ENCODE measurements around the gene SERP2. TPM values are rescaled to one million over a fixed set of nuclear protein-coding genes. Genes with fewer than 3 reads are reported as not detected.
A peak's percentile ranks its signal among the peaks of the same experiment; 100 is the strongest.

Gene SERP2
- total RNA-seq, 1 experiment from 2014 or later, result not detected

GRCh38 chr13:44388427-44389059 is 14.9 kb downstream of the SERP2 start:
- Mint-ChIP-seq H3K27ac (ENCODE audit: unreplicated experiment) (peak overlapping the region; percentile 76), H3K4me3 (ENCODE audit: unreplicated experiment) (no peak overlapping the region), H3K4me1 (ENCODE audit: low read depth, unreplicated experiment) (peaks cover 51% of the 10 kb centered on the region), H3K27me3 (ENCODE audit: insufficient read depth, unreplicated experiment) (no peaks in the 10 kb centered on the region), H3K9me3 (ENCODE audit: unreplicated experiment) (no peaks in the 10 kb centered on the region), H3K36me3 (ENCODE audit: insufficient read depth, unreplicated experiment) (peaks cover 6% of the 10 kb centered on the region)
- Histone ChIP-seq H3K36me3 (ENCODE audit: control insufficient read depth, insufficient read depth, low read length) (no peaks in the 10 kb centered on the region), H3K9me3 (no peaks in the 10 kb centered on the region), H3K4me1 (peaks cover 56% of the 10 kb centered on the region), H3K27me3 (replicated peaks; ENCODE audit: control insufficient read depth, insufficient read depth, low read length) (no peaks in the 10 kb centered on the region), H3K4me3 (ENCODE audit: low read depth, low read length) (no peak overlapping the region)
- DNase-seq, result peak; percentile 51 to 68
- POLR2A ChIA-PET, result no interaction called here
- CTCF ChIA-PET, result no interaction called here
- no TSS peak for BruUV-seq (replicated peaks)
- intact Hi-C loops (cut with micrococcal nuclease; ENCODE audit: unreplicated experiment), result loop anchor here (5.0 kb wide), 1 partner anchor 246 kb away; no protein-coding TSS in a partner anchor
- no peak for TF ChIP-seq CTCF (IDR thresholded peaks at IDR 0.05; ENCODE audit: insufficient read depth in 1 of 2, low read depth in 1 of 2, low read length in 1 of 2, severe bottlenecking in 1 of 2, unreplicated experiment in 1 of 2)

- TF ChIP-seq CTCF (IDR thresholded peaks at IDR 0.05; ENCODE audit: insufficient read depth in 1 of 2, low read depth in 1 of 2, low read length in 1 of 2, severe bottlenecking in 1 of 2, unreplicated experiment in 1 of 2), result no peak
- POLR2A ChIA-PET, result interaction anchor here (0.6 kb wide), 1 partner anchor 9 kb away, joined by 3 read pairs; no protein-coding TSS in a partner anchor
- Histone ChIP-seq H3K36me3 (ENCODE audit: control insufficient read depth, insufficient read depth, low read length) (no peaks in the 10 kb centered on the region), H3K4me1 (peaks cover 56% of the 10 kb centered on the region), H3K9me3 (no peaks in the 10 kb centered on the region), H3K27me3 (replicated peaks; ENCODE audit: control insufficient read depth, insufficient read depth, low read length) (no peaks in the 10 kb centered on the region), H3K4me3 (ENCODE audit: low read depth, low read length) (no peak overlapping the region)
- Mint-ChIP-seq H3K36me3 (ENCODE audit: insufficient read depth, unreplicated experiment) (peaks cover 5% of the 10 kb centered on the region), H3K9me3 (ENCODE audit: unreplicated experiment) (no peaks in the 10 kb centered on the region), H3K4me1 (ENCODE audit: low read depth, unreplicated experiment) (peaks cover 48% of the 10 kb centered on the region), H3K27ac (ENCODE audit: unreplicated experiment) (peak overlapping the region; percentile 76), H3K27me3 (ENCODE audit: insufficient read depth, unreplicated experiment) (no peaks in the 10 kb centered on the region), H3K4me3 (ENCODE audit: unreplicated experiment) (no peak overlapping the region)
- BruUV-seq (replicated peaks), result no TSS peak
- no peak for DNase-seq
- intact Hi-C loops (cut with micrococcal nuclease; ENCODE audit: unreplicated experiment), result loop anchor here (5.0 kb wide), 1 partner anchor 247 kb away; no protein-coding TSS in a partner anchor
- CTCF ChIA-PET, result interaction anchor here (1.1 kb wide), 1 partner anchor 46 kb away, joined by 3 read pairs; no protein-coding TSS in a partner anchor
Measured at GRCh38 chr13:44389060-44389666, 15.5 kb downstream of the SERP2 start.

GRCh38 chr13:44389876-44390275 is 16.3 kb downstream of the SERP2 start:
- H3K4me3 ChIP-seq (ENCODE audit: low read depth, low read length), result no peak overlapping the region
- H3K36me3 ChIP-seq (ENCODE audit: control insufficient read depth, insufficient read depth, low read length), result no peaks in the 10 kb centered on the region
- no peaks in the 10 kb centered on the region for H3K36me3 Mint-ChIP-seq (ENCODE audit: insufficient read depth, unreplicated experiment)
- peaks cover 44% of the 10 kb centered on the region for H3K4me1 Mint-ChIP-seq (ENCODE audit: low read depth, unreplicated experiment)
- no peaks in the 10 kb centered on the region for H3K9me3 ChIP-seq
- ChIA-PET POLR2A (no interaction called here), CTCF (interaction anchor here (1.1 kb wide), 1 partner anchor 45 kb away, joined by 3 read pairs; no protein-coding TSS in a partner anchor)
- intact Hi-C loops (cut with micrococcal nuclease; ENCODE audit: unreplicated experiment), result loop anchor here (5.0 kb wide), 1 partner anchor 248 kb away; no protein-coding TSS in a partner anchor
- BruUV-seq (replicated peaks), result no TSS peak
- H3K27ac Mint-ChIP-seq (ENCODE audit: unreplicated experiment), result no peak overlapping the region
- no peaks in the 10 kb centered on the region for H3K9me3 Mint-ChIP-seq (ENCODE audit: unreplicated experiment)
- no peak for DNase-seq
- no peaks in the 10 kb centered on the region for H3K27me3 Mint-ChIP-seq (ENCODE audit: insufficient read depth, unreplicated experiment)
- H3K4me3 Mint-ChIP-seq (ENCODE audit: unreplicated experiment), result no peak overlapping the region
- H3K27me3 ChIP-seq (replicated peaks; ENCODE audit: control insufficient read depth, insufficient read depth, low read length), result no peaks in the 10 kb centered on the region
- no peak for TF ChIP-seq CTCF (IDR thresholded peaks at IDR 0.05; ENCODE audit: insufficient read depth in 1 of 2, low read depth in 1 of 2, low read length in 1 of 2, severe bottlenecking in 1 of 2, unreplicated experiment in 1 of 2)
- peaks cover 55% of the 10 kb centered on the region for H3K4me1 ChIP-seq

All from Caco-2 (cell line).